ENCODE measurements around the gene ANAPC15. TPM values are rescaled to one million over a fixed set of nuclear protein-coding genes. Genes with fewer than 3 reads are reported as not detected.

ANAPC15 gene
- total RNA-seq, 1 donor from 2014 or later, result 17.5 TPM

DNA sequence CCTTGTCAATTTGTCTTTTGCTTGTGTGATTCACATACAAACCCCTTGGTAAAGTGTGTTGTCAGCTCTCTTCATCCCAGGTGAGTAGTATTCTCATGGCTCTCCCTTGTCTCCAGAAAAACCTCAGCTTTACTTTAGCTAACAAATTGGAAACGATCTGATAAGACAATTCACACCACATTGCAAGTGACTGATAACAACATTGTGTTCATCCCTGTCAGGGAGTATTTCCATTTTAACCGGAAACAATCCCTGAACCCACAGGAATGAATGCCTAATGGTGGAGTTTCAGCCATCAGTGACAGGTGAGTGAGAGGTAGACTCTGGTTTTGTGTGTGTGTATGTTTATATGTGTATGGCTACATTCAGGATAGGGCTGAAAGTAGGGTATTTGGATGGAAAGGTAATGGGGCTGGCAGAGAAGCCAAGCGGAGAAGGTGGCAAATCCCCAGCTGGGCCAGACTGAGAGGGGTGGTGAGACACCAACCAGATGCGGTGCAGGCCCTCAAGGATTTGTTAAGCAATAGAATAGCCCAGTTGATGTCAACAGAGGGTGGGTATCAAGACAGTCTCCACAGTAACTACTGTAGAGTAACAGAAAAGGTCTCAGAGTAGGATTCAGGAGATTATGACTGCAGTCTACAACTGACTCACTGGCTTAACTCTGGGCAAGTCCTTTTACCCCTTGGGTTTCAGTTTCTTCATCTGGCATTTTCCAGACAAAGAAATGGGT lies 24.3 kb downstream of the ANAPC15 start:
- FAIRE-seq (no peak), DNase-seq (ENCODE audit: low spot score in 2 of 2) (no peak)

DNA sequence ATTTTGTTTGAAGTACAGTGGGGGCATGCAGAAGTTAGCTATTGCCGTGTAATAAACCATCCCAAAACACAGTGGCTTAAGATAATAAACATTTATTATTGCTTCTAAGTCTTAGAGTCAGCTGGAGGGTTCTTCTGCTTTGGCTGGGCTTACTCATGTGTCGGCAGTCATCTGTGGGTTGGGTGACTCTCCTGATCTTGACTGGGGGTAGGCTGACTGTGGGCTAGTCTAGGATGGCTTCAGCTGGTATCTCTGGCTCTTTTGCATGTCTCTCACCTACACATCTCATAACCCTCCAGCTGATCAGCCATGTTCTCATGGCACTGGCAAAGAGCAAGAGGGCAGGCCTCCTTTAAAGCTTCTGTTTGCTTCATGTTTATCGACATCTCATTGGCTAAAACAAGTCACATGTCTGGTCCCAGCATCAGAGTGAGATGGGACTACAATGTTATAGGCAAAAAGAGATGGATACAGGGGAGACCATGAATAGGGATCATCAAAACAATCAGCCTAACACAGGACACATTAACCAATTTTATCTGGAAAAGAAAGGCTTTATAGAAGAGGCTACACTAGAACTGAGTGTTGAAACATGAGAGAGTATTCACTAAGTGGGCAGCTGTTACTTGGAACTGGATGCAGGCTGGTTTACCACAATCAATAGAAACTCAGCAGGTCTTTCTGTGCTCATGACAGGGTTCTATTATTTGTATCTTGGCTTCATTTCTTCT lies 26.7 kb downstream of the ANAPC15 start:
- FAIRE-seq, result no peak
- peak in 1 of 2 donors; percentile 39 for DNase-seq (ENCODE audit: low spot score in 2 of 2)

DNA sequence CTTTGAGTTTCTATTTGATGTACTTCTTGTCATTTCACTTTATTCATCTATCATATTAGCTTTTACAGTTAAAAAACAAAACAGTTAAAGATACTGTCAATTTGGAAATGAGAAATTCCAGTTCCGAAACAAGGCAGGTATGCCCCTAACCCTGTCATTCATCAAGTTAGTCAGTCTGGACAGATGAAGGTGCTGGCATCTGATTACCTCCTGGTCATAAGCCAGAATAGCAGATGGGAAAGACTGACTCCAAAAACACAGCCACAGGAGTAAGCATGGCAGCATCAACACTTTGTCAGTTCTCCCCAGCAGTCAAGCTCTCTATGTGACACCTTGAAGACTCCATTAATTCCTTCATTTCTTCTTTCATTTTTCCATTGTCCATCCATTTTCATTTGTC lies 27.5 kb downstream of the ANAPC15 start:
- DNase-seq (ENCODE audit: low spot score in 2 of 2), result no peak
- FAIRE-seq, result no peak

DNA sequence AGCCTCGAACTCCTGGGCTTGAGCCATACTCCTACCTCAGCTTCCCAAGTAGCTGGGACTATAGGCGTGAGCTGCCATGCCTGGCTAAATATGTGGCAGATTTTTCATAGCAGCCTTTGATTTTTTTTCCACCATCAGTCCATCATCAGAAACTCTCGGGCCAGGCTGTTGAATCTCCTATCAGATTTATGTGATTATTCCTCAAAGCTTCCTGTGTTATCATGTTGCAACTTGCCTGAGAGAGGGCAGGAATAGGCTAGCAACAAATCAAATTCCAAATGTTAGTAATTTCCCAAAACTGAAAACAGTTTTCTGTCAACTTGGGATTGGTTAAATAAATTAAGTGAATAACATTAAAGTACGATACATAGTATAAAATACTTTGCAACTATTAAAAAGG lies 28.4 kb downstream of the ANAPC15 start:
- FAIRE-seq (no peak), DNase-seq (ENCODE audit: low spot score in 2 of 2) (no peak)

DNA sequence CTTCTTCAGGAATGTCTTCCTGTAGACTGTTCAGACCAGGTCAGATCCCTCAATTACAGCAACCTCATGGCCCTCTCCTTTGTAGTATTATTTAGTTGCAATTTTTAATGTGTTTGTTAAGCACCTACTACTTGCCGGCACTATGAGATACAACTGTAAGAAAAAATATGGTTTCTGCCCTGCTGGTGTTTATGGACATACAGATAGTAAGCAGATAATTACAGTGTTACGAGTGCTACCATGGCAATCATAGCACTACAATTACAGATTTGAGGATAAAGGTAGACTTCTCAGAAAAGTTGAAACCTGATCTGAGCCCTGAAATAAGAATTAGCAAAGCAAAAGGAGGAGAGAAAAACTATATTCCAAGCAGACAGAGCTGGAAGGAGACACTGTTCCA lies 29.1 kb downstream of the ANAPC15 start:
- DNase-seq (ENCODE audit: low spot score in 2 of 2) (no peak), FAIRE-seq (no peak)

DNA sequence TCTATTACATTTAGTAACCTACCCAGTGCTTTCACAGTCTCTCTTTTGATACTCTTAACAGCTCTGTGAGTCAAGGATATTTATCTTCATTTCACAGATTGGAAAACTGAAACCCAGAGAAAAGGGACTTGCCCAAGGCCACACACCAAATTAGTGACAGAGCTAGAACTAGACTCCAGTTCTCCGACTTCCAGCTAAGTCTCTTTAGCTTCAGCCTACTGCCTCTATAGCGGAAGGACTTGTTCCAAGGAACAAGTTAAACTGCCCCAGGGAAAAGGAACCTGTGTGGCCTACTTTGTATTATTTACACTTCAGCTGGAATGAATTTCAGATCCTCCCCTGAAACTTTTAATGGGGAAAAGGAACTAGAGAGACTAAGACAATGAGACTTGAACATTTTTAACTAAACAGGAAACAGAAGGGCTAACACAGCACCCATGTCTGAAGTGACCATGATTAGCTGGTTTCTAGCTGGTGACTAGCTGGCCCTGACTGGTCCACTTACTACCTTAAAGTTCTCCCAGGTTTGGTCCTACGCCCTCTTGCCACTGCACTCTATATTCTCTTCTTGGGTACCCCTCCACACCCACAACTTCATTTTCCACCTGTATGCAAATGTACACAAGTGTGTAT lies 30.6 kb downstream of the ANAPC15 start:
- no peak for FAIRE-seq

DNA sequence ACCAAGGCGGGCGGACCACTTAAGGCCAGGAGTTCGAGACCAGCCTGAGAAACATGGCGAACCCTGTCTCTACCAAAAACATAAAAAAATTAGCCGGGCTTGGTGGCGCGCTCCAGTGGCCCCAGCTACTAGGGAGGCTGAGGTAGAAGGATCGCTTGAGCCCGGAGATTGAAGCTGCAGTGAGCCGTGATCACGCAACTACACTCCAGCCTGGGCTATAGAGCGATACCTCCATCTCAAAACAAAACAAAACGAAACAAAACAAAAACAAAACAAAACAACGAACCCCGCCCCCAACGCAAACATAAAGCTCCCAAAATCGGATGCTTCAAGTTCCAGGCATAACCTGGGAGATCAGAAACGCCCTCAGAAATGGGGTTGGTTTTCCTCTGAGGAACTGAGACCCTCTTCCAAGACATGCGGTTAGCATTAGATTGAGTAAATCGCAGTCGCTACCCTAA lies 31.3 kb downstream of the ANAPC15 start:
- DNase-seq (ENCODE audit: low spot score in 2 of 2) (no peak), FAIRE-seq (no peak)

More for the DNA sequence above, 30.6 kb downstream of the ANAPC15 start:
- no peak for DNase-seq (ENCODE audit: low spot score in 2 of 2)

DNA sequence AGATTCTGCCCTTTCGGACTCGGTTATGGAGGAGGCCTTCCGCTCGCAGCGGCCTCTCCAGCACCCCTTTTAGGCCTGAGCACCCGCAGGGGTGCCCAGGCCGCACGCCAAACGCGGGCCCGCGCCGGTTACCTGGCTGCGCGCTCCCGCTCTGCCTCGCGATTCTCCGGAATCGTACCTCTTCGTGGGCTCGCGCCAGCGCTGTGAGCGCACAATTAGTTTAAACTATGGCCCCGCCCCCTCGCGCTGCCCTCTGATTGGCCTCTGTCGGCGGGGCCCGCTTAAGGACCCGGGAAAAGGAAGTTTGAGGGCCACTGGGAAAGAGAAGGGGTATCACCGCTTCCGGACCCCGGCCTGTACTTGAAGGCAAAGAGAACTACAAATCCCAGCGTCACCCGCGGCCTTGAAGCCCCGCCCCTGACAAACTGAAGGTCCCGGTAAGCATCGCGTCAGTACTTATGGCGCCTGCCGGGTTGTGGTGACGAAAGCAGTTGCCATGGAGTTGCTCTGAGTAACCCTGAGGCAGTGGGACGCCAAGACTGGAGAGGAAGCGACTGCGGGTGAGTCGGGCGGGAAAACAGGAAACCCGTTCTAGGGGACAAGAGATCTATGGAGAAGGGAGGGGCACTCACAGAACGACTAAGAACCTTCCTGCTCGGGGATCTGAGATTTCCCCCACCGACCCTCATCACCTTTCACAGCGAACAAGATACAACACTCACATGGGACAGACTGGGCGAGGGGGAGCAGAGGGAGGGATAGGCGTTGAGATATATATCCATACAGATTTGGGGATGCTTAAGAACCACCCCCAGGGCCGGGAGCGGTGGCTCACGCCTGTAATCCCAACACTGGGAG lies 31.9 kb downstream of the ANAPC15 start, which contains the start of the genes LRRC51 and NUMA1:
TSS of gene LRRC51 (plus strand) at position 525 of the 858 bp plus-strand sequence. CDS start 8,234 bp downstream, outside the sequence.
TSS of gene NUMA1 (minus strand) at position 217 of the 858 bp plus-strand sequence. CDS start 44,599 bp downstream, outside the sequence.
- peak; percentile 83 to 88 for DNase-seq (ENCODE audit: low spot score in 2 of 2)
- FAIRE-seq, result peak; percentile 90

DNA sequence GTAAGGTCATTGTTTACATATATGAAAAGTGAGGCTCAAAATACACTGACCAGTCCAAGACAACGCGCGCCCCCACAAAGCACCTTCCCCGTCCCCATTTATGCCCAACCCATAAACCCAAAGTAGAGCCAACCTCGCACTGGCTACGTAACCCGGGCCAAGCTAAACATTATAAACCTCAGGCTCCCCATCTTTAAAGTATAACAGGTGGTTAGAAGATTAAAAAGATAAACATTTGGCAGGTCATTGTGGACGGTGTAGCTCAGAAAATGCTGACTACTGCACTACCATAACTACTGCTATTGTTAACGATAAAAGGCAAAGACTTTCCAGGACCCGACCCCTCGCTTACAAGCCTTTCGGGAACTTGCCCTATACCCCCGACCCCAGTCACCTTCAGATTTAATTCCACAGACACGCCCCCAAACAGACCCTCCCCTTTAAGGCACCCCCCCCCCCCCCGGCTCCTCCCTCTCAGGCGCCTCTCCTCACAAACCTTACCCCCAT lies 32.6 kb downstream of the ANAPC15 start:
- DNase-seq (ENCODE audit: low spot score in 2 of 2) (no peak), FAIRE-seq (no peak)

DNA sequence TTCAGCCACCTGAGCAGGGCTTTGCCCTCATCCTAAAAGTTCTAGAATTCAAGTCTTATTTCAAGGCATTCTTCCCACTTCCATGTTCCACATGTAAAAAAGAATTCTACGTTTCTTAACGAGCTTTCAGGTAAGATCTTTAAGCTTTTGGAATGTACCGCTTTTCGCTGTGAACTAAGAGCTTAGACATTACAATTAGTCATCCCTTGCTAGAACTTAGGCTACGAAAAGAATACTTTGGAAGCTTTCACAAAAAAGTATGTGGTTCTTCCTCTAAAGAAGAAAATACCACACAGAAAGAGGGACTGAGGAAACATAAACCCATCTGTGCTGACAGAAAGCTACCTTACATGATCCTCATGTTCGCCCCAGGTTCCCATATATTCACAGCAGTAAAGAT lies 34.0 kb downstream of the ANAPC15 start:
- no peak for FAIRE-seq

DNA sequence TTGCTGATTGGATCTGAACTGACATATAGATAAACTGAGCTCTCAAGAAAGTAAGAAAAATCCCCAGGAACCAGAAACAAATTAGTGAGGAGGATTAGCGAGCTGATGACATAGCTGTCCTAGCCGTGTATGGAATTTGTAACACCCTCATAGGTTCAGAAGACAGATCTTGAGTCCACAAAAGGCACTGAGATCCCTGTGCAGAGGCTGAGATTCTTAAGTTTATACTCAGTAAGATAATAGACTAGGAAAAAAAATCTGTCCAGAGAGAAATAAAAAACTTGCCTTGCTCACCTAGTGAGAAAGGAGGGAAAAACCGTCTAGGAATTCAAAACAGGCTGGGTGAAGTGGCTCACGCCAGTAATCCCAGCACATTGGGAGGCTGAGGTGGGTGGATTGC lies 36.7 kb downstream of the ANAPC15 start:
- DNase-seq (ENCODE audit: low spot score in 2 of 2) (no peak), FAIRE-seq (no peak)

More for the DNA sequence above, 34.0 kb downstream of the ANAPC15 start:
- no peak for DNase-seq (ENCODE audit: low spot score in 2 of 2)

DNA sequence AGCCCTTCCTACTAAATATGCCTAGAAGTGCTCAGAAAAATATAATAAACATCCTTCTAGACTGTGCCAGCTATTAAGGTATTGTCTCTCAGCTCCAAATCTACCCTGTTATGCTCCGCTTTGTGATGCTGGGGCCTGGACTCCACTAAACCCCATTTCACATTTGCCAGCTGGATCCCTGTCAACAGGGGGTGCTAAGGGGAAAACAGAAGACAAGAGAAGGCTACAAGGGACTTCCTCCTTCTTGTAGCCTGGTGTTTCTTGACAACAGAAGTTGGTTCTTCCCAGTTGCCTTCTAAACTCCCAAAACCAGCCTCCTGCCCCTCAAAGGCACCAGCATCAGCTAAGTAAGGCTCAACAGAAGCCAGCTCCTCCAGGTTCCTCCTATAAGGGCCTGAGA lies 37.4 kb downstream of the ANAPC15 start:
- FAIRE-seq (no peak), DNase-seq (ENCODE audit: low spot score in 2 of 2) (no peak)

DNA sequence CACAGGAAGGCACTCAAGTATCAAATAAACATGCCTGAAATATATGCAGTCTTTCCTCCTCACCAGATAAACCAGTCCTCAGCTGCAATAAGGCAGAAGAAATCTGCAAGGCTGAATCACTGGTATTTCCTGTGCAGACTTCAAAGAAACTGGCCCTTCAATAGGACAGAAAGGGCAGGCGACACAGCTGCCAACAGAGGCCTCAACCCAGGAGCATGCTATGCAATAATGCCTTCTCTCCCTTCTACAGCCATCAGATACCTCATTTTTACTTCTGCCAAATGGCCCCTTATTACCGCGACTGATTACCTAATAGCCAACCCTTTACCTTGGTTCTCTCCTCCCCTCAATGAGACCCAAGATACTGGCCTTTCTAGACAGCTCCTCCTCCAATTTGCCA lies 40.1 kb downstream of the ANAPC15 start:
- DNase-seq (ENCODE audit: low spot score in 2 of 2), result no peak
- no peak for FAIRE-seq

DNA sequence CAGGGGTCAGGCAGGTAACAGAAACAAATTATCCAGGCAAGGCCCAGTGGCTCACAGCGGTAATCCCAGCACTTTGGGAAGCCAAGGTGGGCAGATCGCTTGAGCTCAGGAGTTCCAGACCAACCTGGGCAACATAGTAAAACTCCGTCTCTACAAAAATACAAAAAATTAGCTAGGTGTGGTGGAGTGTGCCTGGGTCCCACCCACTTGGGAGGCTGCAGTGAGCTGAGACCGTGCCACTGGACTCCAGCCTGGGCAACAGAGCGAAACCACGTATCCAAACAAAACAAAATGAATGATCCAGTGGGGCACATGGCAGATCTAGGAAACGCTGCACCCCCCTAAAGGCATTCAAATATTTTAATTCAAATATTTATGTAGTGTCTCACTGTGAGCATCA lies 42.0 kb downstream of the ANAPC15 start:
- DNase-seq (ENCODE audit: low spot score in 2 of 2) (no peak), FAIRE-seq (no peak)

DNA sequence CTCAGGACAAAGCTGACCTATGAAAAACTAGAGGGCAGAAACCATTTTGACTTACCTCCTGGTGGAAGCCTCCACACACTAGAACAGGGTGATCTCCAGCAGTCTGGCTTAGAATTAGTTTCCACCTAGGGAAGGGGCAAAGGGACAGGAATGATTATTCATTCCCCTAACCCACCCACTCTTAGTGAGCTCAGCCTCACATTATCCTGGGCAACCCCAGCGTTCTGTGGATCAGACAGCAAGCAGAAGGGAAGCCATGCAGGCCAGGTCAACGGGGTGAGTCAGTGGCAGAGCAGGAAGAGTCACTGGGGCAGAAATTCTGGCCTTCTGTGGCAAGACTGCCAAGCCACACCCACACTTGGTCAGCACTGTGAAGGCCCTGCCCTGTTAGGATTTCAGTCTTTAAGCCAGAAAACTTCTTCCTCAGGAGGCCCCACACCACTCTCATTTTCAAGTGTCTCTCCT lies 42.7 kb downstream of the ANAPC15 start:
- FAIRE-seq (no peak), DNase-seq (ENCODE audit: low spot score in 2 of 2) (peak in 1 of 2 donors; percentile 40)

DNA sequence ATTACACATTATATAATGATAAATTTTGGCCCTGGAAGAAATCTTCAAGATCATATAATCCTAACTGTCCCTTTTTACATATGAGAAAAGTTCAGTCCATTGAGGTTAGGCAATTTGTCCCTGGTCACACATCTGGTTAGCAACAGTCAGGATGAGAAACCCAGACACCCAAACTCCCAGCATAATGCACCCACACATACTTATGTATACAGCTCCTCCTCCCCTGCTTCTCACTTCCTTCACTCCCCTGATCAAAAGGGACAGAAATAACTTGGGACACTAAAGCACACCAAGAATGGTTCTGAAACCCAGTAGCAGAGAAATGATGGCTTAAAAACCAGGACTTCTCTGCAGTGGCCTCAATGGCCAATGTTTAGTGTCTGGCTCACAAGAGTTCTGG lies 43.3 kb downstream of the ANAPC15 start:
- FAIRE-seq, result no peak
- no peak for DNase-seq (ENCODE audit: low spot score in 2 of 2)

DNA sequence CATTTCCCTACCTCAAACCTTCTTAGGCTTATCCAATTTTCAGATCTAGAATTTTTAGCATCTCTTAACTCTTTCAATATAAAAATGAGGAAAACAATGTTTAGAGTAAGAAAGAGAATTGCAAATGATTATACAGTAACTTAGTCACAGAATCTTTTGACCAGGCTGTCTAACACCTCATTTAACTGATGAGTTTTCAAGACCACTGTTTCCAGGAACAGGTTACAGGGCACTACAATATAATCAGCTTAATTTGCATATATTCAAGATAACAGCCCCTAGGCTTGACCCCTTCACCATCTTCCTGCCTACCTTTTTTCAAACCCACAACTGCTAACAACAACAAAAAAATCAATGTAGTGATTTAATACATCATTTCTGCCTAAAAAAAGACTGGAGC lies 44.8 kb downstream of the ANAPC15 start:
- FAIRE-seq, result no peak
- no peak for DNase-seq (ENCODE audit: low spot score in 2 of 2)

DNA sequence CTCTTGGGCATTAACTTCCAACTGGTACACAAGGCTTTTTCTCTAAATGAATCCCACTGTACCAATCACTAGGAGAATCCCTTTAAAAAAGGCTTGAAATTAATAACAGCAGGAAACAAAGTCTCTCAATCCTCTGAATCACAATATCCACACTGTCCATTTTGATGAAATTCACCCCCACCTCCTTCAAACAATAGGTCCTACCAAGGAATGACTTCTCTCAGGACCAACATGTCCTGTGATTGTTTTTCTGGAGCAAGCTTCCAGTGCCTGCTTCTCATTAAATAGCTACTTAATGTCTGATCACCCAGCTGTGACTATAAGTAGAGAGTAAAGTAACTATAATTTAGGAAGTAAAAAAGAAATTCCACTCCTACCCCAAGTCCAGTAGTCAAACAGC lies 45.2 kb downstream of the ANAPC15 start:
- DNase-seq (ENCODE audit: low spot score in 2 of 2) (no peak), FAIRE-seq (no peak)

DNA sequence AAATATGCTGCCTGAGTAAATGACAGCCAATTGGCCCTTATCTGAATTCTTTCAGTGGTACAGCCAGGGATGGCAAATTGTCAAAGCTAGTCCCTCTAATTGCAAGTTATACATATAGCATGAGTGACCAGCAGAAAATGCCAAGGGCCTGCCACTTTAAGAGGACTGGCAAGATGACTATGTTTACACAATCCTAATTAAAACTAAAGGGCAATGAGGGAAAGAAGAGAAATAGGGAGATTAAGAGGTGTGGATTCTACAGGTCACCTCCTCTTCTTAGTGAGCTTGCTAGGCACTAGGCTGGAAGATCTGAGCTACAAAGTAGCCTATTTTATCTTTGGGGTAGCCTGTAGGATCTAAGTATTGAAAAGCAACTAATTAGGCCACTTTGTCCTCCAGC lies 45.6 kb downstream of the ANAPC15 start:
- FAIRE-seq, result no peak
- DNase-seq (ENCODE audit: low spot score in 2 of 2), result no peak

Measured in frontal cortex (tissue), 4 donors.